ENCODE measurements around the gene ZNF532.
"Not testable (repeated sequence)": the region's sequence is repeated elsewhere in the genome, so short reads cannot be mapped to it uniquely, and the experiment has no call there.

The ZNF532 gene

GRCh38 chr18:58829886-58830285 is 34.8 kb upstream of the ZNF532 start:
- not testable (repeated sequence) for H3K4me3 ChIP-seq (ENCODE audit: insufficient read depth, low read depth, low read length, poor library complexity, severe bottlenecking); H3K27me3 ChIP-seq (replicated peaks; ENCODE audit: control insufficient read depth, insufficient read depth, low read length, poor library complexity, severe bottlenecking); H3K4me1 ChIP-seq (ENCODE audit: control insufficient read depth, insufficient read depth, low read length, poor library complexity, severe bottlenecking); H3K36me3 ChIP-seq (ENCODE audit: control insufficient read depth, insufficient read depth, low read length); DNase-seq; H3K27ac ChIP-seq (ENCODE audit: insufficient read depth, low read length, poor library complexity, severe bottlenecking); H3K9me3 ChIP-seq (ENCODE audit: control insufficient read depth, low read length)

- Histone ChIP-seq H3K9me3 (ENCODE audit: control insufficient read depth, low read length) (no peaks in the 10 kb centered on the region), H3K4me1 (ENCODE audit: control insufficient read depth, insufficient read depth, low read length, poor library complexity, severe bottlenecking) (no peaks in the 10 kb centered on the region), H3K4me3 (ENCODE audit: insufficient read depth, low read depth, low read length, poor library complexity, severe bottlenecking) (no peak overlapping the region), H3K27ac (ENCODE audit: insufficient read depth, low read length, poor library complexity, severe bottlenecking) (no peak overlapping the region), H3K36me3 (ENCODE audit: control insufficient read depth, insufficient read depth, low read length) (no peaks in the 10 kb centered on the region), H3K27me3 (replicated peaks; ENCODE audit: control insufficient read depth, insufficient read depth, low read length, poor library complexity, severe bottlenecking) (no peaks in the 10 kb centered on the region)
- DNase-seq: no peak
Measured at GRCh38 chr18:58831606-58832005, 33.1 kb upstream of the ZNF532 start.

- no peaks in the 10 kb centered on the region for H3K9me3 ChIP-seq (ENCODE audit: control insufficient read depth, low read length)
- no peak overlapping the region for H3K27ac ChIP-seq (ENCODE audit: insufficient read depth, low read length, poor library complexity, severe bottlenecking)
- no peaks in the 10 kb centered on the region for H3K4me1 ChIP-seq (ENCODE audit: control insufficient read depth, insufficient read depth, low read length, poor library complexity, severe bottlenecking)
- H3K27me3 ChIP-seq (replicated peaks; ENCODE audit: control insufficient read depth, insufficient read depth, low read length, poor library complexity, severe bottlenecking): peaks cover 4% of the 10 kb centered on the region
- no peaks in the 10 kb centered on the region for H3K36me3 ChIP-seq (ENCODE audit: control insufficient read depth, insufficient read depth, low read length)
- DNase-seq: no peak
- no peak overlapping the region for H3K4me3 ChIP-seq (ENCODE audit: insufficient read depth, low read depth, low read length, poor library complexity, severe bottlenecking)
Measured at GRCh38 chr18:58838165-58838860, 26.4 kb upstream of the ZNF532 start.

GRCh38 chr18:58838946-58839345 is 25.7 kb upstream of the ZNF532 start:
- Histone ChIP-seq H3K4me1 (ENCODE audit: control insufficient read depth, insufficient read depth, low read length, poor library complexity, severe bottlenecking) (no peaks in the 10 kb centered on the region), H3K27ac (ENCODE audit: insufficient read depth, low read length, poor library complexity, severe bottlenecking) (no peak overlapping the region), H3K36me3 (ENCODE audit: control insufficient read depth, insufficient read depth, low read length) (no peaks in the 10 kb centered on the region), H3K27me3 (replicated peaks; ENCODE audit: control insufficient read depth, insufficient read depth, low read length, poor library complexity, severe bottlenecking) (peaks cover 6% of the 10 kb centered on the region), H3K4me3 (ENCODE audit: insufficient read depth, low read depth, low read length, poor library complexity, severe bottlenecking) (no peak overlapping the region), H3K9me3 (ENCODE audit: control insufficient read depth, low read length) (no peaks in the 10 kb centered on the region)
- no peak for DNase-seq

- Histone ChIP-seq H3K27ac (ENCODE audit: insufficient read depth, low read length, poor library complexity, severe bottlenecking) (no peak overlapping the region), H3K4me1 (ENCODE audit: control insufficient read depth, insufficient read depth, low read length, poor library complexity, severe bottlenecking) (no peaks in the 10 kb centered on the region), H3K9me3 (ENCODE audit: control insufficient read depth, low read length) (no peaks in the 10 kb centered on the region), H3K36me3 (ENCODE audit: control insufficient read depth, insufficient read depth, low read length) (no peaks in the 10 kb centered on the region), H3K4me3 (ENCODE audit: insufficient read depth, low read depth, low read length, poor library complexity, severe bottlenecking) (no peak overlapping the region), H3K27me3 (replicated peaks; ENCODE audit: control insufficient read depth, insufficient read depth, low read length, poor library complexity, severe bottlenecking) (peaks cover 17% of the 10 kb centered on the region)
- DNase-seq: no peak
Measured at GRCh38 chr18:58842978-58843687, 21.5 kb upstream of the ZNF532 start.

GRCh38 chr18:58843688-58844035 is 21.0 kb upstream of the ZNF532 start:
- no peak overlapping the region for H3K27ac ChIP-seq (ENCODE audit: insufficient read depth, low read length, poor library complexity, severe bottlenecking)
- H3K4me1 ChIP-seq (ENCODE audit: control insufficient read depth, insufficient read depth, low read length, poor library complexity, severe bottlenecking): no peaks in the 10 kb centered on the region
- no peak for DNase-seq
- no peak overlapping the region for H3K4me3 ChIP-seq (ENCODE audit: insufficient read depth, low read depth, low read length, poor library complexity, severe bottlenecking)
- no peaks in the 10 kb centered on the region for H3K9me3 ChIP-seq (ENCODE audit: control insufficient read depth, low read length)
- H3K36me3 ChIP-seq (ENCODE audit: control insufficient read depth, insufficient read depth, low read length): no peaks in the 10 kb centered on the region
- H3K27me3 ChIP-seq (replicated peaks; ENCODE audit: control insufficient read depth, insufficient read depth, low read length, poor library complexity, severe bottlenecking): peaks cover 21% of the 10 kb centered on the region

GRCh38 chr18:58844871-58845270 is 19.8 kb upstream of the ZNF532 start:
- Histone ChIP-seq H3K27ac (ENCODE audit: insufficient read depth, low read length, poor library complexity, severe bottlenecking) (no peak overlapping the region), H3K27me3 (replicated peaks; ENCODE audit: control insufficient read depth, insufficient read depth, low read length, poor library complexity, severe bottlenecking) (peaks cover 24% of the 10 kb centered on the region), H3K36me3 (ENCODE audit: control insufficient read depth, insufficient read depth, low read length) (no peaks in the 10 kb centered on the region), H3K4me1 (ENCODE audit: control insufficient read depth, insufficient read depth, low read length, poor library complexity, severe bottlenecking) (no peaks in the 10 kb centered on the region), H3K9me3 (ENCODE audit: control insufficient read depth, low read length) (no peaks in the 10 kb centered on the region), H3K4me3 (ENCODE audit: insufficient read depth, low read depth, low read length, poor library complexity, severe bottlenecking) (no peak overlapping the region)
- no peak for DNase-seq

- DNase-seq: no peak
- Histone ChIP-seq H3K4me1 (ENCODE audit: control insufficient read depth, insufficient read depth, low read length, poor library complexity, severe bottlenecking) (no peaks in the 10 kb centered on the region), H3K9me3 (ENCODE audit: control insufficient read depth, low read length) (no peaks in the 10 kb centered on the region), H3K27me3 (replicated peaks; ENCODE audit: control insufficient read depth, insufficient read depth, low read length, poor library complexity, severe bottlenecking) (peaks cover 24% of the 10 kb centered on the region), H3K27ac (ENCODE audit: insufficient read depth, low read length, poor library complexity, severe bottlenecking) (no peak overlapping the region), H3K36me3 (ENCODE audit: control insufficient read depth, insufficient read depth, low read length) (no peaks in the 10 kb centered on the region), H3K4me3 (ENCODE audit: insufficient read depth, low read depth, low read length, poor library complexity, severe bottlenecking) (no peak overlapping the region)
Measured at GRCh38 chr18:58845928-58846724, 18.6 kb upstream of the ZNF532 start.

- Histone ChIP-seq H3K27me3 (replicated peaks; ENCODE audit: control insufficient read depth, insufficient read depth, low read length, poor library complexity, severe bottlenecking) (peaks cover 24% of the 10 kb centered on the region), H3K4me3 (ENCODE audit: insufficient read depth, low read depth, low read length, poor library complexity, severe bottlenecking) (no peak overlapping the region), H3K27ac (ENCODE audit: insufficient read depth, low read length, poor library complexity, severe bottlenecking) (no peak overlapping the region), H3K4me1 (ENCODE audit: control insufficient read depth, insufficient read depth, low read length, poor library complexity, severe bottlenecking) (no peaks in the 10 kb centered on the region), H3K9me3 (ENCODE audit: control insufficient read depth, low read length) (no peaks in the 10 kb centered on the region), H3K36me3 (ENCODE audit: control insufficient read depth, insufficient read depth, low read length) (no peaks in the 10 kb centered on the region)
- DNase-seq: no peak
Measured at GRCh38 chr18:58847383-58848071, 17.1 kb upstream of the ZNF532 start.
